Kidney (tissue), 14 donors: ENCODE results near the gene KANTR. TPM values are rescaled to one million over a fixed set of nuclear protein-coding genes. Genes with fewer than 3 reads are reported as not detected.

Experiments used
- DNase-seq, 5 donors: peaks; one replicate each; pipeline ENCODE4 v3.0.0-alpha.2; 2013 to 2020
- FAIRE-seq: peaks from 2 replicates; lab custom pipeline; 2012; peaks lifted over from hg19 to GRCh38; lab: Jason Lieb, UNC
- H3K27ac ChIP-seq, 2 donors: one replicate each; pipeline ENCODE4 v1.7.0; 2013; ENCODE audit warnings: low read depth in 2 of 2, low read length in 2 of 2, inconsistent platforms in 1 of 2
- H3K27me3 ChIP-seq: one replicate; pipeline ENCODE4 v1.7.1; 2013; ENCODE audit warnings: low read length, inconsistent platforms; ENCODE audit not compliant: control insufficient read depth, insufficient read depth
- H3K36me3 ChIP-seq, 3 donors: one replicate each; pipeline versions ENCODE4 v1.7.0 to v1.7.1; 2013; ENCODE audit warnings: low read length in 3 of 3, control low read depth in 1 of 3, inconsistent platforms in 1 of 3; ENCODE audit not compliant: insufficient read depth in 3 of 3, control insufficient read depth in 2 of 3
- H3K4me1 ChIP-seq, 3 donors: one replicate each; pipeline versions ENCODE4 v1.7.0 to v1.7.1; 2013; ENCODE audit warnings: low read length in 3 of 3, inconsistent platforms in 1 of 3, low read depth in 1 of 3; ENCODE audit not compliant: control insufficient read depth in 2 of 3, insufficient read depth in 2 of 3
- H3K4me3 ChIP-seq, 3 donors: one replicate each; pipeline versions ENCODE4 v1.7.0 to v1.8.1; 2013; ENCODE audit warnings: low read length in 3 of 3, control low read depth in 1 of 3, inconsistent platforms in 1 of 3
- H3K9ac ChIP-seq, 3 donors: one replicate each; pipeline versions ENCODE4 v1.7.0 to v1.7.1; 2013; ENCODE audit warnings: low read length in 3 of 3, control low read depth in 1 of 3, inconsistent platforms in 1 of 3
- H3K9me3 ChIP-seq, 3 donors: one replicate each; pipeline versions ENCODE4 v1.7.0 to v1.7.1; 2013; ENCODE audit warnings: low read length in 3 of 3, control low read depth in 1 of 3, inconsistent platforms in 1 of 3; ENCODE audit not compliant: control insufficient read depth in 2 of 3, insufficient read depth in 1 of 3
- CTCF ChIP-seq: IDR thresholded peaks from 3 replicates; pipeline ENCODE4 v1.5.1; 2012; ENCODE audit warnings: mild to moderate bottlenecking, moderate library complexity, borderline replicate concordance; ENCODE audit not compliant: insufficient read depth; ENCODE audit errors: extremely low read depth
- intact Hi-C: fragments of 100-400 bp; cut with DNase I; formaldehyde crosslinking; loops from one replicate; pipeline ENCODE4 v1.11.1; 2022
- polyA plus RNA-seq: library from polyadenylated mRNA; stranded (reverse); fragments of 350-450 nt; fragmentation: Illumina TruSeq; extraction: RNeasy Lipid Tissue Mini Kit (QIAGEN cat#74804); gene quantifications from one replicate; pipeline ENCODE4 v1.2.3, GENCODE V29; 2014; ENCODE audit warnings: low read depth, low replicate concordance; ENCODE audit not compliant: insufficient read depth
- total RNA-seq: library from RNA; stranded (reverse); fragmentation: NEBNext Ultra II Directional; extraction: Animal tissue kit (Norgen Biotek cat#: 25700); gene quantifications from one replicate; pipeline ENCODE4 v1.2.1, GENCODE V29; 2021
- donor health status: control.
- donor health status: control.
- donor health status: control.
- donor health status: control.
- donor health status: control.
- donor health status: DM: yes; HTN: yes; CAD: no.
- donor health status: Normal renal cell carcinoma (clear cell type).

Gene KANTR
- total and polyA plus RNA-seq, 2 donors from 2014 or later, result 3.7 to 11.5 TPM

GRCh38 chrX:53095796-53096195 lies 1.9 kb downstream of the KANTR start:
- no peaks in the 10 kb centered on the region for H3K9me3 ChIP-seq
- intact Hi-C loops, result no loop called here
- TF ChIP-seq CTCF, result no peak
- H3K4me1 ChIP-seq, result peaks cover 0 to 5% (median 3%) of the 10 kb centered on the region in 3 donors
- no peaks in the 10 kb centered on the region for H3K36me3 ChIP-seq
- DNase-seq (no peak), FAIRE-seq (no peak)
- H3K4me3 ChIP-seq, result no peak overlapping the region
- no peak overlapping the region for H3K27ac ChIP-seq
- no peak overlapping the region for H3K9ac ChIP-seq
- H3K27me3 ChIP-seq, result no peaks in the 10 kb centered on the region

- Histone ChIP-seq H3K9ac (no peak overlapping the region), H3K27ac (no peak overlapping the region), H3K4me3 (no peak overlapping the region), H3K36me3 (no peaks in the 10 kb centered on the region), H3K4me1 (no peaks in the 10 kb centered on the region), H3K27me3 (no peaks in the 10 kb centered on the region), H3K9me3 (no peaks in the 10 kb centered on the region)
- DNase-seq (no peak), FAIRE-seq (no peak)
- TF ChIP-seq CTCF, result no peak
- intact Hi-C loops, result no loop called here
Measured at GRCh38 chrX:53114864-53115549, 21.1 kb downstream of the KANTR start.

- Histone ChIP-seq H3K27ac (no peak overlapping the region), H3K9me3 (no peaks in the 10 kb centered on the region), H3K4me3 (no peak overlapping the region), H3K27me3 (no peaks in the 10 kb centered on the region), H3K9ac (no peak overlapping the region), H3K36me3 (no peaks in the 10 kb centered on the region), H3K4me1 (no peaks in the 10 kb centered on the region)
- no peak for FAIRE-seq
- no peak for TF ChIP-seq CTCF
- intact Hi-C loops, result no loop called here
- DNase-seq, result no peak
Measured at GRCh38 chrX:53115550-53115874, 21.6 kb downstream of the KANTR start.

GRCh38 chrX:53116101-53116500 lies 22.2 kb downstream of the KANTR start:
- no peaks in the 10 kb centered on the region for H3K27me3 ChIP-seq
- FAIRE-seq, result no peak
- no peaks in the 10 kb centered on the region for H3K36me3 ChIP-seq
- no peak overlapping the region for H3K27ac ChIP-seq
- no peaks in the 10 kb centered on the region for H3K4me1 ChIP-seq
- peak in 1 of 5 donors; percentile 16 for DNase-seq
- no peak for TF ChIP-seq CTCF
- no peaks in the 10 kb centered on the region for H3K9me3 ChIP-seq
- intact Hi-C loops, result no loop called here
- H3K9ac ChIP-seq, result no peak overlapping the region
- no peak overlapping the region for H3K4me3 ChIP-seq
